MM.1S (cell line): Measurements from ENCODE around the gene UFSP2.
A peak's percentile ranks its signal among the peaks of the same experiment; 100 is the strongest.

Experiments used
- DNase-seq: peaks from one replicate; pipeline ENCODE4 v3.0.0-alpha.2; 2015
- H2AFZ ChIP-seq: fragments of 300-600 bp; sonication (generic); 2 replicates; pipeline ENCODE4 v1.6.0; 2016; ENCODE audit warnings: antibody characterized with exemption, low read length
- H3F3A ChIP-seq: fragments of 300-600 bp; sonication (generic); 2 replicates; pipeline ENCODE4 v1.6.1; 2016; ENCODE audit warnings: mild to moderate bottlenecking, antibody characterized with exemption, low read length, moderate library complexity, mixed read lengths; ENCODE audit not compliant: insufficient read depth
- H3K27ac ChIP-seq: fragments of 300-600 bp; sonication (generic); 2 replicates; pipeline ENCODE4 v1.5.1; 2016; ENCODE audit warnings: mild to moderate bottlenecking, low read length
- H3K27me3 ChIP-seq: fragments of 300-600 bp; sonication (generic); replicated peaks from 2 replicates; pipeline ENCODE4 v1.6.0; 2016; ENCODE audit warnings: low read length; ENCODE audit not compliant: insufficient read depth
- H3K36me3 ChIP-seq: fragments of 300-600 bp; sonication (generic); replicated peaks from 2 replicates; pipeline ENCODE4 v1.6.1; 2016; ENCODE audit warnings: mild to moderate bottlenecking, low read length, mixed read lengths; ENCODE audit not compliant: insufficient read depth
- H3K4me1 ChIP-seq: fragments of 300-600 bp; sonication (generic); 2 replicates; pipeline ENCODE4 v1.6.1; 2016; ENCODE audit warnings: low read length, mixed read lengths
- H3K4me2 ChIP-seq: fragments of 300-600 bp; sonication (generic); 2 replicates; pipeline ENCODE4 v1.6.0; 2016; ENCODE audit warnings: low read depth, low read length
- H3K4me3 ChIP-seq: fragments of 300-600 bp; sonication (generic); 2 replicates; pipeline ENCODE4 v1.5.1; 2016; ENCODE audit warnings: low read length, mixed read lengths
- H3K79me2 ChIP-seq: fragments of 300-600 bp; sonication (generic); 2 replicates; pipeline ENCODE4 v1.6.1; 2016; ENCODE audit warnings: mixed run types, low read length, mixed read lengths
- H3K9ac ChIP-seq: fragments of 300-600 bp; sonication (generic); 2 replicates; pipeline ENCODE4 v1.6.1; 2016; ENCODE audit warnings: low read length, mixed read lengths
- H3K9me2 ChIP-seq: fragments of 300-600 bp; sonication (generic); replicated peaks from 2 replicates; pipeline ENCODE4 v1.6.1; 2016; ENCODE audit warnings: mild to moderate bottlenecking, low read length, mixed read lengths; ENCODE audit not compliant: insufficient read depth
- H3K9me3 ChIP-seq: fragments of 300-600 bp; sonication (generic); replicated peaks from 2 replicates; pipeline ENCODE4 v1.6.1; 2016; ENCODE audit warnings: mild to moderate bottlenecking, low read length, mixed read lengths; ENCODE audit not compliant: insufficient read depth
- H4K20me1 ChIP-seq: fragments of 300-600 bp; sonication (generic); 2 replicates; pipeline ENCODE4 v1.6.1; 2016; ENCODE audit warnings: mild to moderate bottlenecking, low read length, moderate library complexity, mixed read lengths; ENCODE audit not compliant: insufficient read depth
- EZH2 ChIP-seq: fragments of 300-600 bp; sonication (generic); optimal IDR thresholded peaks from 2 replicates; pipeline ENCODE3; 2017; ENCODE audit warnings: low read depth, mild to moderate bottlenecking, antibody characterized with exemption, low read length, mixed read lengths
- EZH2phosphoT487 ChIP-seq: fragments of 300-600 bp; sonication (generic); IDR thresholded peaks from 2 replicates; pipeline ENCODE4 v1.6.1; 2018; ENCODE audit warnings: antibody characterized with exemption, low read length
- TF ChIP-seq, protein P1 (sequence below): fragments of 300-600 bp; sonication (generic); IDR thresholded peaks from 2 replicates; pipeline ENCODE4 v1.5.1; 2016; ENCODE audit warnings: antibody characterized with exemption, low read length, mixed read lengths

The UFSP2 gene

DNA sequence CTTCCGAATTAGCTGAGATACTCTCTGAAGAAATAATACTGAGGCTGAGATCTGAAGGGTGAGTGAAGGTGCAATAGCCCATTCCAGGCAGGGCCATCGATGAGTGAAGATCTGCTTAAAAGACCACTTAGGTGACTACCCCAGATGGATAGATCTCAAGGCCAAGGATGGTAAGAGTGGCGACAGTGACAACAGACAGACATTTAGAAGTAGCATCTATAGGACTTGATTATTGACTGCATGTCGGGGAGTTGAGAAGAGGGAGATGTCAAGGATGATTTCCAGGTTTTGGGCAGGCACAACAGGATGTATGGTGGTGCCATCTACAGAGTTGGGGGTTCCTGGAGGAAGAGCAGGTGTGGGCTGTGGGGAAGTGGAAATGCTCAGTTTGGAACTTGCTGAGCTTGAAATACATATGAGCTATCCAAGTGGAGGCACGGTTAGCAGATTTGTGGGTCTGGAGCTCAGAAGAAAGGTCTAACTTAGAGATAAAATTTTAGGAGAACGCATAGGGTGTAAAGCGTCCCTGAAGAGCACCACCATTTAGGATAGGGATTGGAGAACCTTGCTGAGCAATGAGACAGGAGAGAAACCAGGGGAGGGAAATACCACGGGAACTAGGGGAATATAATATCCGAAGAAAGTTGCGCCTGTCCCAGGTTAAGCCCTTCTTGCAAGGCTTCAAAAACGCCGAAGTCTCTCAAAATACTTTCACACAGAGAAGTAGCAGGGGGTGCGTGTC, 688 bp downstream of the UFSP2 start:
- H3K9me2 ChIP-seq: no peaks in the 10 kb centered on the region
- H3K4me3 ChIP-seq: peak overlapping the region; percentile 83
- no peaks in the 10 kb centered on the region for H3K9me3 ChIP-seq
- no peaks in the 10 kb centered on the region; the same call in 1 of the 2 replicates for H3K36me3 ChIP-seq
- TF ChIP-seq EZH2 (no peak), EZH2phosphoT487 (no peak)
- TF ChIP-seq, protein P1, sequence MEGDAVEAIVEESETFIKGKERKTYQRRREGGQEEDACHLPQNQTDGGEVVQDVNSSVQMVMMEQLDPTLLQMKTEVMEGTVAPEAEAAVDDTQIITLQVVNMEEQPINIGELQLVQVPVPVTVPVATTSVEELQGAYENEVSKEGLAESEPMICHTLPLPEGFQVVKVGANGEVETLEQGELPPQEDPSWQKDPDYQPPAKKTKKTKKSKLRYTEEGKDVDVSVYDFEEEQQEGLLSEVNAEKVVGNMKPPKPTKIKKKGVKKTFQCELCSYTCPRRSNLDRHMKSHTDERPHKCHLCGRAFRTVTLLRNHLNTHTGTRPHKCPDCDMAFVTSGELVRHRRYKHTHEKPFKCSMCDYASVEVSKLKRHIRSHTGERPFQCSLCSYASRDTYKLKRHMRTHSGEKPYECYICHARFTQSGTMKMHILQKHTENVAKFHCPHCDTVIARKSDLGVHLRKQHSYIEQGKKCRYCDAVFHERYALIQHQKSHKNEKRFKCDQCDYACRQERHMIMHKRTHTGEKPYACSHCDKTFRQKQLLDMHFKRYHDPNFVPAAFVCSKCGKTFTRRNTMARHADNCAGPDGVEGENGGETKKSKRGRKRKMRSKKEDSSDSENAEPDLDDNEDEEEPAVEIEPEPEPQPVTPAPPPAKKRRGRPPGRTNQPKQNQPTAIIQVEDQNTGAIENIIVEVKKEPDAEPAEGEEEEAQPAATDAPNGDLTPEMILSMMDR: no peak
- H3K9ac ChIP-seq: peak overlapping the region; percentile 98
- peaks cover 54% of the 10 kb centered on the region for H3K79me2 ChIP-seq
- H2AFZ ChIP-seq: peak overlapping the region; percentile 91; the same call in 1 of the 2 replicates
- H3K27me3 ChIP-seq: no peaks in the 10 kb centered on the region
- peak overlapping the region; percentile 85 for H3K4me2 ChIP-seq
- H3F3A ChIP-seq: peaks cover 2% of the 10 kb centered on the region; the same call in 1 of the 2 replicates
- H3K27ac ChIP-seq: peak overlapping the region; percentile 84
- peaks cover 31% of the 10 kb centered on the region for H3K4me1 ChIP-seq
- no peaks in the 10 kb centered on the region for H4K20me1 ChIP-seq
- DNase-seq: peak; percentile 34

DNA sequence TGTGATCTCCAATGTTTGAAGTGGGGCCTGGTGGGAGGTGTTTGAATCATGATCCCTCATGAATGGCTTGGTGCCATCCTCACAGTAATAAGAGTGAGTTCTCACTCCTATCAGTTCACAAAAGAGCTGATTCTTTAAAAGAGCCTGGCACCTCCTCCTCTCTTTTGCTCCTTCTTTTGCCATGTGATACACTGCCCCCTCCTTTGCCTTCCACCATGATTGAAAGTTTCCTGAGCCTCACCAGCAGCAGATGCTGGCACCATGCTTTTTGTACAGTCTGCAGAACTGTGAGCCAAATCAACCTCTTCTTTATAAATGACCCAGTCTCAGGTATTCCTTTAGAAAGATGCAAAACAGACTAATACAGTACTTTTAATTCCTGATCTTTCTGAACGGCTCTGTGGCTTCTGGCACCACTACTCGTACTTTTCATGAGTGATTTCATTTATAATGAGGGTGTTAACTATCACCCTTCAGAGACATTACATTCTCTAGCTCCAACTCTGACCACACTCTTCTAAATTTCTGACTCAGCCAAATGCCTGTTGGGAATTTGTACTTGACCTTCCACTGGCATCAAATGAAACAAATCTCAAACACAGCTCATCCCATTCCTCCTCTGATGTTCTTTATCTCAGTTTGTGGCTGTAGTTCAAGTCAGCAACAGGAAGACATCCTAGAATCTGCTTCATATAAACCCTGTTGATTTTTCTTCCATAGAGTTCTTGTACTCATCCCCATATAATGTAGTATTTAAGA, 4.2 kb downstream of the UFSP2 start:
- peaks cover 17% of the 10 kb centered on the region for H3K36me3 ChIP-seq
- peaks cover 6% of the 10 kb centered on the region; the same call in 1 of the 2 replicates for H3F3A ChIP-seq
- peaks cover 78% of the 10 kb centered on the region for H3K79me2 ChIP-seq
- H3K4me2 ChIP-seq: 0 out of 2 replicates have a peak overlapping the region, but pooled peaks have one; percentile 8
- H3K4me3 ChIP-seq: no peak overlapping the region
- no peak overlapping the region for H3K9ac ChIP-seq
- no peaks in the 10 kb centered on the region for H3K9me2 ChIP-seq
- no peak overlapping the region for H2AFZ ChIP-seq
- H3K4me1 ChIP-seq: peaks cover 48% of the 10 kb centered on the region
- TF ChIP-seq EZH2phosphoT487 (no peak), EZH2 (no peak)
- TF ChIP-seq, protein P1: no peak
- H3K9me3 ChIP-seq: no peaks in the 10 kb centered on the region
- H3K27me3 ChIP-seq: no peaks in the 10 kb centered on the region
- H4K20me1 ChIP-seq: no peaks in the 10 kb centered on the region
- peak; percentile 8 for DNase-seq
- no peak overlapping the region for H3K27ac ChIP-seq

DNA sequence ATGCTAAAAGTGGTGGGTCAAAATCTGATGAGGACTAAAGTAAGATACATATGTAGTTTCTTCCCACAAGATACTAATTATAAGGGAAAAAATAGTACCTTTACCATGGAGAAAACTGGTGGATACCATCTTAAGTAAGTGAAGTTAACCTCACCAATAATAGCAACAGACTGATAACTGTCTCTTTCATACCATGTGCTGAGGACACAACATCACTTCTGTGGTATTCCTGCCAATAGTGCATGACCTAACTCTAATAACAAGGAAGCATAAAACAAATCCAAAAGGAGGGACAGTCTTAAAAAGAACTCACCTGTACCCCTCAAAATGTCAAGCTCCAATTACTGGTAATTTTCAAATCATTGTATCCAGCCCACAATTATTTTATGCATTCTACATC, 8.8 kb downstream of the UFSP2 start:
- no peak overlapping the region for H2AFZ ChIP-seq
- no peak for DNase-seq
- no peak overlapping the region for H3K9ac ChIP-seq
- no peak for TF ChIP-seq EZH2
- TF ChIP-seq, protein P1: no peak
- TF ChIP-seq EZH2phosphoT487: no peak
- H4K20me1 ChIP-seq: no peaks in the 10 kb centered on the region
- no peak overlapping the region for H3K27ac ChIP-seq
- no peaks in the 10 kb centered on the region for H3K27me3 ChIP-seq
- no peak overlapping the region for H3K4me2 ChIP-seq
- no peak overlapping the region for H3K4me3 ChIP-seq
- H3K9me3 ChIP-seq: no peaks in the 10 kb centered on the region
- peaks cover 30% of the 10 kb centered on the region for H3F3A ChIP-seq
- H3K36me3 ChIP-seq: peaks cover 32% of the 10 kb centered on the region
- H3K4me1 ChIP-seq: peaks cover 73% of the 10 kb centered on the region
- H3K9me2 ChIP-seq: no peaks in the 10 kb centered on the region
- H3K79me2 ChIP-seq: peaks cover 63% of the 10 kb centered on the region
